Measurements from ENCODE around the gene ADGRA1. TPM values are rescaled to one million over a fixed set of nuclear protein-coding genes. Genes with fewer than 3 reads are reported as not detected.

Gene ADGRA1
- total RNA-seq, 2 experiments from 2014 or later: not detected

GRCh38 chr10:133045556-133046389 lies 42.0 kb upstream of the ADGRA1 start:
- no peak overlapping the region for H3K27ac ChIP-seq (ENCODE audit: low read depth, low read length, poor library complexity, severe bottlenecking)
- no peaks in the 10 kb centered on the region for H3K9me2 ChIP-seq (ENCODE audit: insufficient read depth, low read length)
- POLR2A ChIA-PET: interaction anchor here (0.7 to 1.2 kb wide), 2 partner anchors 23 to 83 kb away, joined by 3 to 4 read pairs; no protein-coding TSS in a partner anchor
- H3K79me2 ChIP-seq (ENCODE audit: insufficient read depth, low read depth, low read length): no peaks in the 10 kb centered on the region
- no peaks in the 10 kb centered on the region for H3K9me3 ChIP-seq (ENCODE audit: low read length)
- CTCF ChIA-PET (ENCODE audit: unreplicated experiment): no interaction called here
- no peak overlapping the region for H2AFZ ChIP-seq (ENCODE audit: low read length)
- H4K20me1 ChIP-seq (ENCODE audit: insufficient read depth, low read length): no peaks in the 10 kb centered on the region
- no peak overlapping the region for H3K4me2 ChIP-seq (ENCODE audit: low read length)
- no peaks in the 10 kb centered on the region for H3K36me3 ChIP-seq (ENCODE audit: insufficient read depth, low read length)
- intact Hi-C loops (cut with micrococcal nuclease; ENCODE audit: unreplicated experiment): no loop called here
- TF ChIP-seq EZH2phosphoT487 (IDR thresholded peaks at IDR 0.05; ENCODE audit: borderline replicate concordance, low read depth, low read length): no peak
- no peak for TF ChIP-seq CTCF (conservative IDR thresholded peaks at IDR 0.05; ENCODE audit: low read length)
- no peak overlapping the region for H3K4me3 ChIP-seq (ENCODE audit: low read depth, low read length, poor library complexity, severe bottlenecking)
- no peaks in the 10 kb centered on the region for H3K4me1 ChIP-seq (ENCODE audit: insufficient read depth, low read length, poor library complexity, severe bottlenecking)
- BruUV-seq (replicated peaks): no TSS peak
- DNase-seq (ENCODE audit: low spot score): no peak

GRCh38 chr10:133046390-133046765 lies 41.3 kb upstream of the ADGRA1 start:
- Histone ChIP-seq H3K9me3 (ENCODE audit: low read length) (no peaks in the 10 kb centered on the region), H3K4me1 (ENCODE audit: insufficient read depth, low read length, poor library complexity, severe bottlenecking) (no peaks in the 10 kb centered on the region), H3K79me2 (ENCODE audit: insufficient read depth, low read depth, low read length) (no peaks in the 10 kb centered on the region), H3K9me2 (ENCODE audit: insufficient read depth, low read length) (no peaks in the 10 kb centered on the region), H3K27ac (ENCODE audit: low read depth, low read length, poor library complexity, severe bottlenecking) (no peak overlapping the region), H3K36me3 (ENCODE audit: insufficient read depth, low read length) (no peaks in the 10 kb centered on the region), H3K4me2 (ENCODE audit: low read length) (no peak overlapping the region), H2AFZ (ENCODE audit: low read length) (no peak overlapping the region), H4K20me1 (ENCODE audit: insufficient read depth, low read length) (no peaks in the 10 kb centered on the region), H3K4me3 (ENCODE audit: low read depth, low read length, poor library complexity, severe bottlenecking) (no peak overlapping the region)
- intact Hi-C loops (cut with micrococcal nuclease; ENCODE audit: unreplicated experiment): no loop called here
- BruUV-seq (replicated peaks): no TSS peak
- DNase-seq (ENCODE audit: low spot score): no peak
- ChIA-PET POLR2A (interaction anchor here (0.5 to 1.2 kb wide), 3 partner anchors 84 to 1381 kb away, joined by 3 to 6 read pairs (median 3); no protein-coding TSS in a partner anchor), CTCF (ENCODE audit: unreplicated experiment) (no interaction called here)
- no peak for TF ChIP-seq CTCF (conservative IDR thresholded peaks at IDR 0.05; ENCODE audit: low read length)
- TF ChIP-seq EZH2phosphoT487 (IDR thresholded peaks at IDR 0.05; ENCODE audit: borderline replicate concordance, low read depth, low read length): no peak

GRCh38 chr10:133047526-133048123 lies 40.1 kb upstream of the ADGRA1 start:
- no peak overlapping the region for H3K4me2 ChIP-seq (ENCODE audit: low read length)
- CTCF ChIA-PET (ENCODE audit: unreplicated experiment): no interaction called here
- no peaks in the 10 kb centered on the region for H3K4me1 ChIP-seq (ENCODE audit: insufficient read depth, low read length, poor library complexity, severe bottlenecking)
- H3K36me3 ChIP-seq (ENCODE audit: insufficient read depth, low read length): no peaks in the 10 kb centered on the region
- no peak overlapping the region for H2AFZ ChIP-seq (ENCODE audit: low read length)
- H3K4me3 ChIP-seq (ENCODE audit: low read depth, low read length, poor library complexity, severe bottlenecking): no peak overlapping the region
- H3K9me2 ChIP-seq (ENCODE audit: insufficient read depth, low read length): no peaks in the 10 kb centered on the region
- no TSS peak for BruUV-seq (replicated peaks)
- no peaks in the 10 kb centered on the region for H3K9me3 ChIP-seq (ENCODE audit: low read length)
- POLR2A ChIA-PET: interaction anchor here (1.2 kb wide), 1 partner anchor 85 kb away, joined by 3 read pairs; no protein-coding TSS in a partner anchor
- H3K79me2 ChIP-seq (ENCODE audit: insufficient read depth, low read depth, low read length): no peaks in the 10 kb centered on the region
- no peak for DNase-seq (ENCODE audit: low spot score)
- intact Hi-C loops (cut with micrococcal nuclease; ENCODE audit: unreplicated experiment): no loop called here
- H3K27ac ChIP-seq (ENCODE audit: low read depth, low read length, poor library complexity, severe bottlenecking): no peak overlapping the region
- no peaks in the 10 kb centered on the region for H4K20me1 ChIP-seq (ENCODE audit: insufficient read depth, low read length)
- TF ChIP-seq EZH2phosphoT487 (IDR thresholded peaks at IDR 0.05; ENCODE audit: borderline replicate concordance, low read depth, low read length): no peak
- TF ChIP-seq CTCF (conservative IDR thresholded peaks at IDR 0.05; ENCODE audit: low read length): no peak
